ENCODE data around the gene XG.

GRCh38 chrX:2766906-2767305, 15.1 kb downstream of the XG start:
- no peak for TF ChIP-seq ARNTL (CRISPR knock-in tag; IDR thresholded peaks at IDR 0.05; ENCODE audit: borderline replicate concordance, low read depth)
- TF ChIP-seq, protein P1, sequence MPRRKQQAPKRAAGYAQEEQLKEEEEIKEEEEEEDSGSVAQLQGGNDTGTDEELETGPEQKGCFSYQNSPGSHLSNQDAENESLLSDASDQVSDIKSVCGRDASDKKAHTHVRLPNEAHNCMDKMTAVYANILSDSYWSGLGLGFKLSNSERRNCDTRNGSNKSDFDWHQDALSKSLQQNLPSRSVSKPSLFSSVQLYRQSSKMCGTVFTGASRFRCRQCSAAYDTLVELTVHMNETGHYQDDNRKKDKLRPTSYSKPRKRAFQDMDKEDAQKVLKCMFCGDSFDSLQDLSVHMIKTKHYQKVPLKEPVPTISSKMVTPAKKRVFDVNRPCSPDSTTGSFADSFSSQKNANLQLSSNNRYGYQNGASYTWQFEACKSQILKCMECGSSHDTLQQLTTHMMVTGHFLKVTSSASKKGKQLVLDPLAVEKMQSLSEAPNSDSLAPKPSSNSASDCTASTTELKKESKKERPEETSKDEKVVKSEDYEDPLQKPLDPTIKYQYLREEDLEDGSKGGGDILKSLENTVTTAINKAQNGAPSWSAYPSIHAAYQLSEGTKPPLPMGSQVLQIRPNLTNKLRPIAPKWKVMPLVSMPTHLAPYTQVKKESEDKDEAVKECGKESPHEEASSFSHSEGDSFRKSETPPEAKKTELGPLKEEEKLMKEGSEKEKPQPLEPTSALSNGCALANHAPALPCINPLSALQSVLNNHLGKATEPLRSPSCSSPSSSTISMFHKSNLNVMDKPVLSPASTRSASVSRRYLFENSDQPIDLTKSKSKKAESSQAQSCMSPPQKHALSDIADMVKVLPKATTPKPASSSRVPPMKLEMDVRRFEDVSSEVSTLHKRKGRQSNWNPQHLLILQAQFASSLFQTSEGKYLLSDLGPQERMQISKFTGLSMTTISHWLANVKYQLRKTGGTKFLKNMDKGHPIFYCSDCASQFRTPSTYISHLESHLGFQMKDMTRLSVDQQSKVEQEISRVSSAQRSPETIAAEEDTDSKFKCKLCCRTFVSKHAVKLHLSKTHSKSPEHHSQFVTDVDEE (CRISPR knock-in tag; IDR thresholded peaks at IDR 0.05): no peak
- TF ChIP-seq ZFP3 (CRISPR knock-in tag; IDR thresholded peaks at IDR 0.05): no peak
- no peak for TF ChIP-seq ESRRG (CRISPR knock-in tag; IDR thresholded peaks at IDR 0.05)

Measured in SK-N-SH treated with all-trans-retinoic acid at 6 μM for 48 hours (cell line).